Measurements from ENCODE around the gene SORCS2. TPM values are rescaled to one million over a fixed set of nuclear protein-coding genes. Genes with fewer than 3 reads are reported as not detected.

SORCS2 gene
- total and polyA plus RNA-seq, 2 of the 8 experiments (the other 6 are each of a cell fraction or from before 2014, with no cell fraction given): 0.36 to 1.8 TPM

DNA sequence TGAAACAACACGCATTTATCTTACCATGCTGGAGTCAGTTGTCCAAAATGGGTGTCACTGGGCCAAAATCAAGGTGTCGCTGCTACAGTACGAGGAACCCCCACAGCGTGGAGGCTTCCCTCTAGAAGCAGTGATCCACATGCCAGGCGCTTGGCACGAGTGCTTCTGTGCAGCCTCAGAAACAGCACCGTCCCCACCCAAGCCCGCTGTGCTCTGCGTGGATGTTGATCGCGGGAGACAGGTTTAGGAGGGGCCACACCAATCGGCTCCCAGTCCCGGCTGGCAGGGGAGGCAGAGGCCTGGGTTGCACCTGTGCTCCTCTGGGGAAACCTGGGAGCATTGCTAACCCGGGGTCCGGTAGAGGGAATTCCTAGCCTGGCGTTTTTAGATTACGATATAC lies 407.9 kb downstream of the SORCS2 start (continued):
- TF ChIP-seq, protein P1, sequence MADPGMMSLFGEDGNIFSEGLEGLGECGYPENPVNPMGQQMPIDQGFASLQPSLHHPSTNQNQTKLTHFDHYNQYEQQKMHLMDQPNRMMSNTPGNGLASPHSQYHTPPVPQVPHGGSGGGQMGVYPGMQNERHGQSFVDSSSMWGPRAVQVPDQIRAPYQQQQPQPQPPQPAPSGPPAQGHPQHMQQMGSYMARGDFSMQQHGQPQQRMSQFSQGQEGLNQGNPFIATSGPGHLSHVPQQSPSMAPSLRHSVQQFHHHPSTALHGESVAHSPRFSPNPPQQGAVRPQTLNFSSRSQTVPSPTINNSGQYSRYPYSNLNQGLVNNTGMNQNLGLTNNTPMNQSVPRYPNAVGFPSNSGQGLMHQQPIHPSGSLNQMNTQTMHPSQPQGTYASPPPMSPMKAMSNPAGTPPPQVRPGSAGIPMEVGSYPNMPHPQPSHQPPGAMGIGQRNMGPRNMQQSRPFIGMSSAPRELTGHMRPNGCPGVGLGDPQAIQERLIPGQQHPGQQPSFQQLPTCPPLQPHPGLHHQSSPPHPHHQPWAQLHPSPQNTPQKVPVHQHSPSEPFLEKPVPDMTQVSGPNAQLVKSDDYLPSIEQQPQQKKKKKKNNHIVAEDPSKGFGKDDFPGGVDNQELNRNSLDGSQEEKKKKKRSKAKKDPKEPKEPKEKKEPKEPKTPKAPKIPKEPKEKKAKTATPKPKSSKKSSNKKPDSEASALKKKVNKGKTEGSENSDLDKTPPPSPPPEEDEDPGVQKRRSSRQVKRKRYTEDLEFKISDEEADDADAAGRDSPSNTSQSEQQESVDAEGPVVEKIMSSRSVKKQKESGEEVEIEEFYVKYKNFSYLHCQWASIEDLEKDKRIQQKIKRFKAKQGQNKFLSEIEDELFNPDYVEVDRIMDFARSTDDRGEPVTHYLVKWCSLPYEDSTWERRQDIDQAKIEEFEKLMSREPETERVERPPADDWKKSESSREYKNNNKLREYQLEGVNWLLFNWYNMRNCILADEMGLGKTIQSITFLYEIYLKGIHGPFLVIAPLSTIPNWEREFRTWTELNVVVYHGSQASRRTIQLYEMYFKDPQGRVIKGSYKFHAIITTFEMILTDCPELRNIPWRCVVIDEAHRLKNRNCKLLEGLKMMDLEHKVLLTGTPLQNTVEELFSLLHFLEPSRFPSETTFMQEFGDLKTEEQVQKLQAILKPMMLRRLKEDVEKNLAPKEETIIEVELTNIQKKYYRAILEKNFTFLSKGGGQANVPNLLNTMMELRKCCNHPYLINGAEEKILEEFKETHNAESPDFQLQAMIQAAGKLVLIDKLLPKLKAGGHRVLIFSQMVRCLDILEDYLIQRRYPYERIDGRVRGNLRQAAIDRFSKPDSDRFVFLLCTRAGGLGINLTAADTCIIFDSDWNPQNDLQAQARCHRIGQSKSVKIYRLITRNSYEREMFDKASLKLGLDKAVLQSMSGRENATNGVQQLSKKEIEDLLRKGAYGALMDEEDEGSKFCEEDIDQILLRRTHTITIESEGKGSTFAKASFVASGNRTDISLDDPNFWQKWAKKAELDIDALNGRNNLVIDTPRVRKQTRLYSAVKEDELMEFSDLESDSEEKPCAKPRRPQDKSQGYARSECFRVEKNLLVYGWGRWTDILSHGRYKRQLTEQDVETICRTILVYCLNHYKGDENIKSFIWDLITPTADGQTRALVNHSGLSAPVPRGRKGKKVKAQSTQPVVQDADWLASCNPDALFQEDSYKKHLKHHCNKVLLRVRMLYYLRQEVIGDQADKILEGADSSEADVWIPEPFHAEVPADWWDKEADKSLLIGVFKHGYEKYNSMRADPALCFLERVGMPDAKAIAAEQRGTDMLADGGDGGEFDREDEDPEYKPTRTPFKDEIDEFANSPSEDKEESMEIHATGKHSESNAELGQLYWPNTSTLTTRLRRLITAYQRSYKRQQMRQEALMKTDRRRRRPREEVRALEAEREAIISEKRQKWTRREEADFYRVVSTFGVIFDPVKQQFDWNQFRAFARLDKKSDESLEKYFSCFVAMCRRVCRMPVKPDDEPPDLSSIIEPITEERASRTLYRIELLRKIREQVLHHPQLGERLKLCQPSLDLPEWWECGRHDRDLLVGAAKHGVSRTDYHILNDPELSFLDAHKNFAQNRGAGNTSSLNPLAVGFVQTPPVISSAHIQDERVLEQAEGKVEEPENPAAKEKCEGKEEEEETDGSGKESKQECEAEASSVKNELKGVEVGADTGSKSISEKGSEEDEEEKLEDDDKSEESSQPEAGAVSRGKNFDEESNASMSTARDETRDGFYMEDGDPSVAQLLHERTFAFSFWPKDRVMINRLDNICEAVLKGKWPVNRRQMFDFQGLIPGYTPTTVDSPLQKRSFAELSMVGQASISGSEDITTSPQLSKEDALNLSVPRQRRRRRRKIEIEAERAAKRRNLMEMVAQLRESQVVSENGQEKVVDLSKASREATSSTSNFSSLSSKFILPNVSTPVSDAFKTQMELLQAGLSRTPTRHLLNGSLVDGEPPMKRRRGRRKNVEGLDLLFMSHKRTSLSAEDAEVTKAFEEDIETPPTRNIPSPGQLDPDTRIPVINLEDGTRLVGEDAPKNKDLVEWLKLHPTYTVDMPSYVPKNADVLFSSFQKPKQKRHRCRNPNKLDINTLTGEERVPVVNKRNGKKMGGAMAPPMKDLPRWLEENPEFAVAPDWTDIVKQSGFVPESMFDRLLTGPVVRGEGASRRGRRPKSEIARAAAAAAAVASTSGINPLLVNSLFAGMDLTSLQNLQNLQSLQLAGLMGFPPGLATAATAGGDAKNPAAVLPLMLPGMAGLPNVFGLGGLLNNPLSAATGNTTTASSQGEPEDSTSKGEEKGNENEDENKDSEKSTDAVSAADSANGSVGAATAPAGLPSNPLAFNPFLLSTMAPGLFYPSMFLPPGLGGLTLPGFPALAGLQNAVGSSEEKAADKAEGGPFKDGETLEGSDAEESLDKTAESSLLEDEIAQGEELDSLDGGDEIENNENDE (IDR thresholded peaks at IDR 0.05; ENCODE audit: insufficient replicate concordance, low read length): no peak
- TF ChIP-seq GABPA (IDR thresholded peaks at IDR 0.05; ENCODE audit: borderline replicate concordance, insufficient read depth, low read length): no peak
